A172 (cell line): ENCODE results near the gene FAM110A. TPM values are rescaled to one million over a fixed set of nuclear protein-coding genes. Genes with fewer than 3 reads are reported as not detected.
"Not testable (repeated sequence)": the region's sequence is repeated elsewhere in the genome, so short reads cannot be mapped to it uniquely, and the experiment has no call there.

Experiments used
- DNase-seq: peaks from one replicate; pipeline ENCODE4 v3.0.0-alpha.2; 2015; ENCODE audit warnings: low spot score
- total RNA-seq: library from RNA; depleted of rRNA; stranded (reverse); fragments of >200 nt; shearing (Covaris generic); gene quantifications from 2 replicates; pipeline ENCODE4 v1.2.3, GENCODE V29; 2014

FAM110A gene
- total RNA-seq, 1 experiment from 2014 or later, result 15.0 TPM

DNA sequence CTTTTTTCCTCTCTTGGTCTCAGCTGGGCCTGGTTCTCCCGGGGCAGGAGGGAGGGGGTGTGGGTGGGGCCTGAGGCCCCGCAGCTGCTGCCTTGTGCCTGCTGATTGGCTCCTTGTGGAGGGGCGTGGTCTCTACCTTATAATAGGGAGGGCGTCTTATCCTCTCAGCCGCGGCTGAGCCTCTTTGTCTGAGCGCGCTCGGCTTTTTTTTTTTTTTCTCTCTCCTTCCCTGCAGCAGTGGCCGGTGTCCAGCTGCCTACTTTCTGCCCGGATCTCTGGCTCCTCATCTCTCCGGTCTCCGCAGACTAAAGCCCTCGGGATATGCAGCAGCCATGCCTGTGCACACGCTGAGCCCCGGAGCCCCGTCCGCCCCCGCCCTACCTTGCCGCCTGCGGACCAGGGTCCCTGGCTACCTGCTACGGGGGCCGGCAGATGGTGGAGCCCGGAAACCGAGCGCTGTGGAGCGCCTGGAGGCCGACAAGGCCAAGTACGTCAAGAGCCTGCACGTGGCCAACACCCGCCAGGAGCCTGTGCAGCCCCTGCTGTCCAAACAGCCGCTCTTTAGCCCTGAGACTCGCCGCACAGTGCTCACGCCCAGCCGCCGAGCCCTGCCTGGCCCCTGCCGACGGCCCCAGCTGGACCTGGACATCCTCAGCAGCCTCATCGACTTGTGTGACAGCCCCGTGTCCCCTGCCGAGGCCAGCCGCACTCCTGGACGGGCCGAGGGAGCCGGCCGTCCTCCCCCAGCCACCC, 11.1 kb downstream of the FAM110A start:
- peak; percentile 88 for DNase-seq

DNA sequence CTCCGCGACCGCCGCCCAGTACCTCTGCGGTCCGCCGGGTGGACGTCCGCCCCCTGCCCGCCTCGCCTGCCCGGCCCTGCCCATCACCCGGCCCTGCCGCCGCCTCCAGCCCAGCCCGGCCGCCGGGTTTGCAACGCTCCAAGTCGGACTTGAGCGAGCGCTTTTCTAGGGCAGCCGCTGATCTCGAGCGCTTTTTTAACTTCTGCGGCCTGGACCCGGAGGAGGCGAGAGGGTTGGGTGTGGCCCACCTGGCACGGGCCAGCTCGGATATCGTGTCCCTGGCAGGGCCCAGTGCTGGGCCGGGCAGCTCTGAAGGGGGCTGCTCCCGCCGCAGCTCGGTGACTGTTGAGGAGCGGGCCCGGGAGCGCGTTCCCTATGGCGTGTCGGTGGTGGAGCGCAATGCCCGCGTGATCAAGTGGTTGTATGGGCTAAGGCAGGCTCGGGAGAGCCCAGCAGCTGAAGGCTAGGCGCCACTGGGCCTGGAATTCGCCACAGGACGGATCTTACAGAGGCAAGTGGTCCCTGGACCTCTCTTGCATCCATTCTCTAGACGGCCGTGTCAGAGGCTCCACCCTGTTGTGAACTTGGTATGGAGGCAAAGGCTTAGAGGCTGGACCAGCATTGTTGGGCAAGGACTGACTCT, 11.8 kb downstream of the FAM110A start:
- no peak for DNase-seq

DNA sequence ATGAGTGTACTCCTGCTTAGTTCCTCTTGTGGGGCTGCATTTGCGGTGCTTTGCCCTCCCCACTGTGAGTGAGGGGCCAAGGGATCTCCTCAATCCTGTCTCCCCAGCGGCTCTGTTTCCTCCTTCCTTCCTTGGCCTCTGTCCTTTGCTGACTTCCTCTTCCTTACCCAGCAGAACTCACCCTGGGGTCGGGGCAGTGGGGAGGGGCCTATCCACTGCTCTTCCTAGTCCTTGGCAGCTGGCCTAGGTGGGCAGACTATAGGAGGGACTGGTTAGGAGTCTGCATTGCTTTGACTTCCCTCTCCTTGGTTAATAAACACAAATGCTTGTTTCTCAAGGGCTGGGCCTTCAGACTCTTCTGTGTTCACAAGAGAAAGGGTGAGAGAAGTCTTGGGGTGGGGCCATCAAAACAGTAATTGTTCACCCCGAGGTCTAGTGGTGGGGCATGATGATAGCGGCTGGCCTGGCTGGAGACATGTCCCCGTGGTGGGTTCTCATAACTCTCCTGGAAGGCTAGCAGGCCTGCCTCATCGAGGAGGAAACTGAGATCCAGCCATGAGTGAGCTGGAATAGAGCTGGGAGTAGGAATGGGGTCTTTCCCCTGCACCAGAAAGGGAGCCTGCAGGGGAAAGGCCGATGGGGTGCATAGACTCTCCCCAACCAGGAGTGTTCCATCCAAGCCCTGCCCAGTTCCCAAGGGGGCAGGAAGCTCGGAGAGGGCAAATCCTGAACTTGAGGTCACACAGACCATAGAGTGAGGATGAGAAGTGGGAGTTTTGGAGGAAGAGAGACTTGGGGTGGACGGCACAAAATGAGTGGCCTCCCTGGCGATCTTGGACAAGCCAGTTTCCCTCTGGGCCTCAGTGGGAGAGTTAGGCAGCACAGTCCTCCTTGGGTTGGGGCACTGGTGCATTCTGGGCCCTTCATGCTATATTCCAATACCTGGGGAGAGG, 12.7 kb downstream of the FAM110A start:
- no peak for DNase-seq

DNA sequence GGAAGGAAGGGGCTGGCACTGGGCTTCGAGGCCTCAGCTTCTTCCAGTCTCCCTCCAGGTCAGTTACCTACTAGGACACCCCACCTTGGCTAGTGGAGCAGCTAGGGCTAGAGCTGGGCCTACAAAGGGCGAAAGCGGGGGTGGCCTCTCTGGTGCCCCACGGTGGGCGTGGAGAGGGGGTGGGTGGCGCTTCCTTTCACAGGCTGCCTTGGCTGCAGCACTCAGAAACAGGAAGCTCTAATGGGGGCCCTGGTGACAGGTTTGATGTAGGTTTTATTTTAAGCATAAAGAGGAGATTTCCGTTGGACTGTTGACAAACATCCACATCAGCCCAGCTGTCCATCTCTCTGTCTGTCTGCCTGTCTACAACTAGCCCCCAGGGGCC, 13.4 kb downstream of the FAM110A start:
- DNase-seq, result no peak

DNA sequence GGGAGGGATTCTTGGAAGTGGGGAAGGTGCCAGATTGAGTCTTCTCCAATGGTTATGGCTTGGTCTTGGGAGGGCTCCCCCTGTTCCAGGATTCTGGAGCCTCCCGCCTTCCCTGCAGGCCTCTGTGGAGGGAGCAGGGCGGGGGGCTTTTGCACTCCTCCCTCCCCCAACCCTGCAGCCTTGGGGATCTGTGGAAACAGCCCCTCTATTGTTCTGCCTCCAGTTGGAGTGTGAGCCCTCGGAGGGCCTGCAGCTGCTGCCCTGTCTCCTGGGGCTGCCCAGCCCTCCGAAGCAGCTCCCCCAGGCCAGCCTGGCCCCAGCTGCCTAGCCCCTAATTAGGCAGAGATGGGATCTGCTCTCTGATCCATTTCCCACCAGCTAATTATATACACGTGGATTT, 14.7 kb downstream of the FAM110A start:
- DNase-seq, result no peak

DNA sequence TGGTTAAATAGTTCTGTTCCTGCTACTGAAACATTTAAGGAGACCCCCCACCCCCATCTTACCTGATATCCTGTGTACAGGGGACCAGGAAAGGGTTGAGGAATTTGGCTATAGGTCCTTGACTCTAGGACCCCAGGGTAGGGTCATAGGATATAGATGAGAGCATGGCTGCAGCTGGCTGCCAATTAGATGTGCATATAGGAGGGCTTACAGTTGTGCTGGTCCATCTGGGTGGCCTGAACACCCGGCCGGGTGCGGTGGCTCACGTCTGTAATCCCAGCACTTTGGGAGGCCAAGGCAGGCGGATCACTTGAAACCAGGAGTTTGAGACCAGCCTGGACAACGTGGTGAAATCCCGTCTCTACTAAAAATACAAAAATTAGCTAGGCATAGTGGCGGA, 15.2 kb downstream of the FAM110A start:
- not testable (repeated sequence) for DNase-seq

DNA sequence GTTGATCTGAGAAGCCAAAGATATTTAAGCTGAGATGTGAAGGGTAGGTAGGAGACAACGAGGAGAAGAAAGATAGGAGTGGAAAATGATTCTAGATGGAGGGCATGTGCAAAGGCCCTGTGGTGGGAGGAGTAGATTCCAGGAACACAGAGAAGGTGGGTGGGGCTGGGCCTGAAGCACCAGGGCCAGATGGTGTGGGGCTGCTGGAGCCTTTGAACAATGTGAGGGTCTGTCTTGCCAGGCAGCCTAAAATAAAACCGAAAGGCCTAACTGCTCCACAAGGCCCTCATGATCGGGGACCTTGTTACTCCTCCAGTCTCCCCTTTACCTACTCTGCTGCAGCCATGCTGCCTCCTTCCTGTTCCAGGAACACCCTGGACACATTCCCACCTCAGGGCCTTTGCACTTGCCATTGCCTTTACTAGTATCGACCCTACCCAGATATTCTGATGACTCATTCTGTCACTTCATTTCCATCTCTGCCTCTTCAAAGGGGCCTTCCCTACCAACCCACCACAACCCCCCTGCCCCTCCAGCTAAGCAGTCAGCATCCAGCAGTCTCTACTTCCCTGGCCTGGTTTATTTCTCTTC, 20.0 kb downstream of the FAM110A start:
- DNase-seq, result no peak

DNA sequence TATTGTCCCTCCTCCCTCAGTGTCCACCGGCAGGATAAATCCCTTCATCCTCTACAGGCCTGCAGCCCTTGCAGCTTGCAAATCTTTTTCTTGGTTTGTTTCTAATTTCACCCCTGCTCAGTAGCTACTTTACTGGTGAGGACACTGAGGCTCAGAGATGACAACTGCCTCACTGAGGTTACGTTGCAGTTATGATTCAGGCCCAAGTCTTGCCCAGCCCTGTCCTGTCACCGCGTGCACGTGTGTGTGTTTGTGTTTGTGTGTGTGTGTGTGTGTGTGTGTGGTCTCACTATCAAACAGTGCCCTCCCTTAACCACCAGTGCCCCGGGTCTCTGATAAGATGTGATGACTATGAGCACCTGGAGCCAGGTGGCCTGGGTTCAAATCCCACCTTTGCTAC, 21.1 kb downstream of the FAM110A start:
- DNase-seq, result no peak

DNA sequence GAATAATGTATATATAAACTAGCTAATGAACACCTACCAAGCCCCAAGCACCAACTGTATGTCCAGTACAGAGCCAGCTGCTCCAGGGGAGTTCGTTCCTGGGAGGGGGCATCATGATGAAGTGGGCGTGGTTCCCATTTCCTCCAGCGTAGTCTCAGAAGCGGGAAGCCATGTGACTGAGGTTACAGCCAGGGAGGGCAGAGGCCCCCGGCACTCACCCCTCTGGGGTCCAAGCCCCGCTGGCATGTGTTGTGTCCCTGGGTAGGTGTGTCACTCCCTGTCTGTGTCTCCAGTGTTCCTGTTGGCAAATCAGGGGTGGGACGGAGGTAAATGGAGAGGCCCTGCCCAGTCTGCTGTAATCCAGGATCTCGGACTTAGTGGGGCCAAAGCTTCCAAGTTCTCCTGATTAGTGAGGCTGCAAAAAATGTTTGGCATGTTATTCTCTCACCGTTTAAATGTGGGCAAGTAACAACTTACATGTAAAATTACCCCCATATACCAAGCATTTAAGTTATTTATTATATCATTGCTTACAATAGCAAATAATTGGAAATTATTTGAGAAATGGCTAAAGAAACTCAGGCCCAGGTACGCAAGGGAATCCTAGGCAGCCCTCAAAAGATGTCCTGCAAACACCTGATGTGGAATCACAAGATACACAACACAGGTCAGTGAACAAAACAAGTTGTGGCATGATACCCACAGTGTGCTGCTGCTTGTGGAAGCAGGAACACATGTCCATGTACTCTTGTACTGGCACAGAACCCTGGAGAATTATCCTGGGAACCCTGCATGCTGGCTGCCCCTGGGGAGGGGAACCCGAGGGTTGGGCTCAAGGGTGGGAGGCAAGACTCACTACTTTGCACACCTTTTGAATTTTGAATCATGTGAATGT, 22.2 kb downstream of the FAM110A start:
- DNase-seq, result peak; percentile 36

DNA sequence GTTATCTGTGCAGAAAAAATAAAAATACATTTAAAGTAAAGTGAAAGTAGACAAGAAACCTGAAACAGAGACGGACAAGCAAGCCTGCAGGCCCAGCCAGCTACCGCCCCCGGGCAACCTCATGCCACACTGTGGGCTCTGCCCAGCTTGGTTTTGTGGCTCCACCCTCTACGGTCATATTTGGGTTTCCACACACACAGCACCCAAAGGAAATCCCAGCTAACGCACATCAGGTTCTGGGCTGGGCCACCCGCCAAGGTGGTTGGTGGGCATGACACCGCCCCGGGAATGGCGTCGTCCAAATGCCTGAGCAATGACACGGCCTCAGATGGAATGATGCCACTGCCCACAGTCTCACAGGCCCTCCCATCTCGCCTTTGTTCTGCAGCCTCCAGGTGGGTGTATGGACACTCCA, 22.9 kb downstream of the FAM110A start:
- DNase-seq, result peak; percentile 98

DNA sequence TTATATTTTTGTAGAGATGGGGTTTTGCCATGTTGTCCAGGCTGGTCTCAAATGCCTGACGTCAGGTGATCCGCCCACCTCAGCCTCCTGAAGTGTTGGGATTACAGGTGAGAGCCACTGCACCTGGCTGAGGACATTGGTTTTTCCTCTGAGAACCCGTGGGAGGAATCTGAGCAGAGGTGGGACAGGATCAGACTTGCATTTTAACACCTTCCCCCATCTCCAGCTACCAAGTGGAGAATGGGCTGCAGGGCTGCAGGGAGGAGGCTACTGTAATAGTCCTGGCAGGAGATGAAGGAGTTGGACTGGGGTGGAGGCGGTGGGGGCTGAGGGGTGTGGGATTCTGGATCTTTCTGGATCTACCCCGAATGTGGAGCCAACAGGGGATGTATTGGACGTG, 24.5 kb downstream of the FAM110A start:
- DNase-seq, result no peak

DNA sequence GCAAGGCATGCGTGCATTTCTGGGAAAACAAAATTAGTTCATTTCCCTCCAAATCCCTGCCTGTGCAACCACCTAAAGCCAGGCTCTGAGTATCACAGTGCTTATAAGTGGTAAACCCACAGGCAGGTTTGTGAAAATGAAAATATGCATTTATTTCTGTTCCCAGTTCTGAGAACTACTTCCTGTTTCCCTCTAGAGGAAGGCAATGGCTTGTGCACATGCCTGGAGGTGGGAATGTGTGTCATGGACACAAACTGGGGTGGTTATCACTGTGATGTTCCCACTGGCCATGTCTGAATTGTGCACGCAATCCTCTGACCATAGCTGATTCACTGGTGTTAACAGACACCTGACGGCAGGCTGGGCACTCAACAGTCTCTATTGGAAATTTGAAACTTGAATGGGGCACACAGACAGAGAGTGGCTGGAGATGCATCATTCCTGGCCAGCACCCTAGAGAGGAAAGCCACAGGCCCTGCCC, 26.3 kb downstream of the FAM110A start:
- DNase-seq, result peak; percentile 50

DNA sequence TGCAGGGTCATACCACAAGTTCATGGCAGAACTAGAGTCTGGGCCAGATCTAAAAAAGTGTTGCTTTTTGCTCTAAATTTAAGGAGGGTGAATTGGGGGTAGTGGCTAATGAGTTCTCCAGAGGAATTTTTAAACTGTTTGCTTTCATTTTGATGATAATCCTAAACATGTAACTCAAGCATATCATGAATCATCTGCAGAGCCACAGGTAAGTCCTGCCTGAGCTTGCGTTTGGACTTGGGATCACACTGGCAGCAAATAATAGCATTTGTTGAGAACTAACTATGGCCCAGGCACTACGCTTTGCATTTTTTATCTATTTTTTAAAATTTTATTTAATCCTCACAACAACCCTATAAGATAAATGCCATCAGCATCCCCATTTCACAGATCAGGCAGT, 27.4 kb downstream of the FAM110A start:
- no peak for DNase-seq

DNA sequence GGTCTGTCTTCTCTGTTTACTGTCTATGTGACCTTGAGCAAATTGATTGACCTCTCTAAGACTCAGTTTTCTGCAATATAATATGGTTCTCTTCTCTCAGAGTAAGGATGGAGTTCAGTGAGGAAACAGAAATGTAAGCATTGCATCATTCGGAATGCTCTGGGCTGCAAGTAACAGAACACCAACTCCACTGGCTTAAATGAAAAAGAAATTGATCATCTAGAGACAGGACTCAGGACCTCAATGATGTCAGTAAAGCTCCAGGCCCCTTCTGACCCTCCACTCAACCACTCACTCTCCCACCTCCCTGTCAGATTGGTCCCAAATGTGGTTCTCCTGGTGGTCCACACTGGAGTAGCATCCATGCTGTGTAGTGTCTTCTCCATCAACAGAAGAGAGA, 31.9 kb downstream of the FAM110A start:
- DNase-seq, result no peak

DNA sequence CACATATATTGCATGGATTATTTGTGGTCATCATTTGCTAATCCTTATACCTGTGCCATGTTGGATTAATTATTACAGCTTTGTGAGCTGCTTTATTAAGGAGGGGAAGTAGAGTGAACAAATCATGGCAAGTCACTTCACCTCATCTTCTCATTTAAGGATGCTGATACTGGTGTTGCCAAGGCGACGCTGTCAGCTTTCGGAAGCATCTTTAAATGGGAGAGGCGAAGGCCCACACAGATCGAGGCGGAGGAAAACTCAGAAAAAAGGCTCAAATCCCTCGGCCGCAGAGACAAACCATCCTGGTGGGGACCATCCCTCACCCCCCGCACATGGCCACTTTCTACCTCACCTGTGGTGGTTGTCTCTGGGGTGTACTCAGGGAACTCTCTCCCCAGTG, 34.8 kb downstream of the FAM110A start:
- no peak for DNase-seq

DNA sequence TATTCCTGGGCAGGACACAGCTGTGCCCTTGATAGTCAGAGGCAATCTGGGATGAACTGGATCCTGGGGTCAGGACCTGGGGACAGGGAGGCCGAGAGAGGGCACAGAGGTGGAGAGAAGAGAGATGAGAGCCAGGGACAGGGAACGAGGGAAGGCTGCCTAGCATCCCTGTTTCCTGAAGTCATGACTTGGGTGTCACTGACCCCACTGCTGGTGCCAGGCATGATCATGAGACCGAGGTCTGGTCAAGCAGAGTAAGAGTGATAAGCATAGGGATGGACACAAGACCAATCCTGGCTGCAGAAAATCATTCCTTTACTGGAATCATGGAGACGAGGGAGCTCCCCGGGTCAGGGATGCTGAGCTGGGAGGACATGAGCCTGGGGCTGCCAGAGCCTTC, 36.1 kb downstream of the FAM110A start:
- DNase-seq, result no peak

DNA sequence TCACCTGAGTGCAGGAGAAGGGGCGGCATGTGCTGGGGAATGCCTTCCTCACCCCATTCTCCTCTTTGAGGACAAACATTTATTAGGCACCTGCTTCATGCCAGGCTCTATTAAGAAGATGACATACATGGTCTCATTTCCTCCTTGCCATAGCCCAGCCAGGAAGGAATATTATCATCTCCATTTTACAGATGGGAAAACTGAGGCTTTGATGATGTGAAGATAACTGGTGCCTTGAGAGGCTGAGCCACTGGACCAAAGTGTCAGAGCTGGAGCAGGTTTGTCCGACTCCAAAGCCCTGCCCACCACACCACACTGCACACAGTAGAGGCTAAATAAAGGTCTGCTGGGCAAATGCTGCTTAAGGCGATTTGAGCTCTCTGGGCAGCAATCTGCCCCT, 37.2 kb downstream of the FAM110A start:
- no peak for DNase-seq

DNA sequence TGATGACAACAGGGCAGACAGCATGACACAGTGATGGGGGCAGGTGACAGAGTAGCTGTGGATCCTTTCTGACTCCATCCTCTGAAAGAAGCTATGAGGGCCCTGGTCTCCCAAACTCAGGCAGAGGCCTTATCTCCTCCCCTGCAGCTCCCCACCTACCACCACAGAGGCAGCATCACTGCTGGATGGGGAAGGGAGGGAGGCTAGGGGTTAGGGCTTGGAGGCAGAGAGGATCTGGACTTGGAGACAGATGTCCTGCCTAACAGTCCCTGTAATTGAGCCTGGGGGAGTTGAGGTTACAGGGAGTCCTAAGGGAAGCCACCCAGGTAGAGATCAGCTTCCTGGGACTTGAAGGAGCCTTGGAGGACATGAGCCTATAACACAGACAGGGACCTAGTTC, 37.9 kb downstream of the FAM110A start:
- no peak for DNase-seq

DNA sequence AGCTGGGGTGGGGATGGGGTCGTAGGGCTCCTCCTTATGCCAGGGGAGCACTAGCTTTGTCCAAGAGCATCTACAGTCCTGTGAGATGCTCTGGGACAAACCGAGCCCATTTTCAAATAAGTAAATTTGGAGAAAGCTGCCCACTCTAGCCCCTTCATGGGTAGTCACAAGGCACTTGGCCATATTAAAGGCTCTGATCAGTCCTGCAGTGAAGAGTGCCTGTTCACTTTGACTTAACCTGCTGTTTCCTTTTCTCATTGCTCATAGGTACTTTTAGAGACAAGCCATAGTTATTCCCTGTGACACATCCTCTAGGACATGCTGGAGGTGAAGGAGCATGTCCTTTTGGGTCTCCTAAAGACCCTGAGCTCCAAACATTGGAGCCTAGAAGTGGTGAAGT, 38.4 kb downstream of the FAM110A start:
- DNase-seq, result no peak

DNA sequence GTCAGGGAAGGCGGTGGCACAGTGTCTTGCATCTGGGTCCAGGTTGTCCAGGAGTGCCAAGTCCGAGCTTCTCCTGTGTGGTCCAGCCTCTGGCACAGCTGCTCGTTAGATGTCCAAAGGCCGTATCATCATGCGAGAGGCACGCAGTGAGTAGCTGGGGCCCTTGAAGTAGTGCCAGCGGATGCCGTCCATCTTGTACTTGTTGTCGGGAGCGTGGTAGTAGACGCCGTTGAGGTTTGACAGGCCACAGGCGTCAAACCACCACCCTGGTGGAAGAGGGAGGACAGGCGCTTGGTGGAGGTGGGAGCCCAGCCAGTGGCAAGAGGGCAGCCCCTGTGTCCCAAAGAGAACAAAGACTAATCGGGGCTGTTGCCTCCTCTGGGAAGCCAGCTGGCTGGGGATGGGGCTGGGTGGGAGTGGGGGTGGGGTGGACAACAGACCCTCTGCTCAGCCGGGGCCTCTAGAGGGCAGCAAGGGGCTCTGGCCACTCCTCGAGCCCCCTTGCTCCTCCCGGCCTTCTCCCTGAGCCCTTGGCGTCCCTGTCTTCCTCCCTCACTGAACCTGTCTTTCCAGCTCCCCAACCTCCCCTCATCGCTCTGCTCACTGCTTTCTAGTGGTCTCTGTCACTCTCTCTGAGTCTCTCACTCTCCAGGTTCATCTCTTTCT, 39.5 kb downstream of the FAM110A start:
- no peak for DNase-seq
